Heart left ventricle (tissue), 16 donors: Measurements from ENCODE around the gene MAGI2. TPM values are rescaled to one million over a fixed set of nuclear protein-coding genes. Genes with fewer than 3 reads are reported as not detected.

Source experiments
- ATAC-seq, 4 donors: fragments of 200-7000 bp; cut with Tn5 transposase; one replicate each; pipeline ENCODE4 v1.9.1; 2020 to 2022; ENCODE audit warnings: moderate library complexity in 4 of 4, mild to moderate bottlenecking in 3 of 4, moderate number of reproducible peaks in 1 of 4
- DNase-seq, 5 donors: peaks; one replicate each; pipeline ENCODE4 v3.0.0-alpha.2; 2020
- H3K27ac ChIP-seq, 12 donors: fragments of 200-600 bp; sonication (generic) in 4 of 12; one replicate each; pipeline versions ENCODE4 v1.5.0 to v1.8.0; 2016 to 2022; ENCODE audit warnings: mild to moderate bottlenecking in 2 of 12
- H3K27me3 ChIP-seq, 9 donors: fragments of 200-600 bp; sonication (generic) in 2 of 9; one replicate each; pipeline versions ENCODE4 v1.5.1 to v1.8.0; 2016 to 2022; ENCODE audit warnings: mild to moderate bottlenecking in 3 of 9
- H3K36me3 ChIP-seq, 9 donors: fragments of 200-600 bp; sonication (generic) in 2 of 9; one replicate each; pipeline versions ENCODE4 v1.5.0 to v1.8.0; 2018 to 2022; ENCODE audit warnings: mild to moderate bottlenecking in 2 of 9
- H3K4me1 ChIP-seq, 12 donors: fragments of 200-600 bp; sonication (generic) in 4 of 12; one replicate each; pipeline versions ENCODE4 v1.5.0 to v1.8.0; 2016 to 2022; ENCODE audit warnings: mild to moderate bottlenecking in 3 of 12
- H3K4me3 ChIP-seq, 12 donors: fragments of 200-600 bp; sonication (generic) in 4 of 12; one replicate each; pipeline versions ENCODE4 v1.5.0 to v1.8.0; 2017 to 2022; ENCODE audit warnings: mild to moderate bottlenecking in 9 of 12, moderate library complexity in 4 of 12
- H3K9me3 ChIP-seq, 12 donors: fragments of 200-600 bp; sonication (generic) in 4 of 12; one replicate each; pipeline versions ENCODE4 v1.5.0 to v1.8.0; 2016 to 2022; ENCODE audit warnings: mild to moderate bottlenecking in 1 of 12
- CTCF ChIP-seq, 12 donors: fragments of 200-600 bp; sonication (generic) in 4 of 12; IDR thresholded peaks; one replicate each; pipeline versions ENCODE4 v1.5.0 to v1.8.0; 2018 to 2022; ENCODE audit warnings: antibody characterized with exemption in 12 of 12, mild to moderate bottlenecking in 5 of 12
- POLR2A ChIP-seq, 2 donors: fragments of 450-650 bp; IDR thresholded peaks; one replicate each; pipeline ENCODE4 v1.6.1; 2017; ENCODE audit warnings: antibody characterized with exemption in 2 of 2, mild to moderate bottlenecking in 2 of 2, moderate library complexity in 2 of 2
- WGBS, 4 donors: extraction: QIAGEN DNeasy Blood & Tissue Kit in 2 of 4; methylation state at CpG; one replicate each; pipeline versions ENCODE4 v1.1.5 to v1.1.7; 2013 to 2018; 5-methylcytosine and 5-hydroxymethylcytosine counted together
- intact Hi-C, 10 donors: fragments of 100-400 bp; cut with DNase I; formaldehyde crosslinking; loops; one replicate each; pipeline versions ENCODE4 v1.11.1 to v1.14.2; 2022
- polyA plus RNA-seq, 2 donors: library from polyadenylated mRNA; stranded (reverse); fragments of 200-250 nt; gene quantifications; one replicate each; pipeline ENCODE4 v1.2.3, GENCODE V29; 2013
- total RNA-seq, 9 donors: library from RNA; depleted of rRNA in 2 of 9; stranded (reverse); fragments of >200 nt in 2 of 9; fragmentation: NEBNext Ultra II Directional in 3 of 9; extraction: Animal tissue kit (Norgen Biotek cat#: 25700) in 3 of 9; gene quantifications; one replicate each; pipeline versions ENCODE4 v1.1.0 to v1.2.4, GENCODE V29; 2016 to 2023
- donor health status: ischemic (EF 13 %, LVEDD 7.1; RV severe dilation, severe dysfunction).
- donor health status: healthy with polysubstance abuse.
- donor health status: DM: no; HTN: yes; CAD: no.
- donor health status: DM: no; HTN: no; CAD: no.
- donor health status: ischemic (EF 25% LVEDD 6.9; RV normal size, moderate dysfunction).
- donor health status: ischemic (EF 25% LVEDD 5.7; RV mildly dilated, moderate dysfunction).
- donor health status: healthy.
- donor health status: DM: yes; HTN: yes; CAD: no.
- donor health status: ischemic (EF 35%, LVEDD 5.7; RV mildly dilated, moderate dysfunction).
- donor health status: nonischemic (EF 11% LVEDD 7.7; RV severe dilation, severe dysfunction).
- donor health status: DM: yes; HTN: yes; CAD: no.
- donor health status: PGD.
- donor health status: ischemic (EF 29% LVEDD 5.4; RV normal size, mild dysfunction).
- donor health status: nonischemic (EF 23%, LVEDD 6.1; RV moderate dilation, normal function).

MAGI2 gene
- total and polyA plus RNA-seq, 11 donors, result 1.1 to 6.8 (median 3.8) TPM

GRCh38 chr7:78284945-78285344 is 1168.5 kb downstream of the MAGI2 start:
- 44 to 57% (median 49%) methylated on average over 4 of the region's 4 CpGs for WGBS, 4 donors
- ATAC-seq (no peak), DNase-seq (no peak)
- H3K27ac ChIP-seq, result no peak overlapping the region
- no peaks in the 10 kb centered on the region for H3K27me3 ChIP-seq
- no peak for TF ChIP-seq POLR2A (IDR thresholded peaks at IDR 0.05)
- no peak for TF ChIP-seq CTCF (IDR thresholded peaks at IDR 0.05)
- H3K4me1 ChIP-seq, result peaks cover 0 to 13% (median 0%) of the 10 kb centered on the region in 12 donors
- H3K4me3 ChIP-seq, result no peak overlapping the region
- H3K36me3 ChIP-seq, result no peaks in the 10 kb centered on the region
- no peaks in the 10 kb centered on the region for H3K9me3 ChIP-seq
- intact Hi-C loops, result no loop called here

DNA sequence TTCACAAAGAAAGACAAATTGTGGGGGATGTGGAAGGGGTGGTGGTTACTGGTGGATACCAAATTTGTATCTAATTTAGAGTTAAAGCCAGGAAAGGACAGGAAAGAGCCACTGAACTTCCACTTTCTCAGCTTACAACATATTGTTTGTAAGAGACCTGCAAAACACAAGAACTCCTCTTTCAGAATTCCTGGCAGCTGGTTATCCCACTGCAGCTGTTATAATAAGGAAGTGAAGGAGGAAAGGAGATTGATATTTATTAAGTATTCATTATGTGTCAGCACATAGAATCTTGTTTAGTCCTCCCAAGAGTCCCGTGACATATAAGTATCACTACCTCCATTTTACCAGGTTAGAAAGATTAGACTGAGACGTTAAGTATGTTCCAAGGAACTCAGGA is 1173.2 kb downstream of the MAGI2 start:
- TF ChIP-seq CTCF (IDR thresholded peaks at IDR 0.05), result no peak
- TF ChIP-seq POLR2A (IDR thresholded peaks at IDR 0.05), result no peak
- Histone ChIP-seq H3K36me3 (no peaks in the 10 kb centered on the region), H3K27me3 (no peaks in the 10 kb centered on the region), H3K27ac (no peak overlapping the region), H3K9me3 (no peaks in the 10 kb centered on the region), H3K4me1 (peaks cover 0 to 10% (median 0%) of the 10 kb centered on the region in 12 donors), H3K4me3 (no peak overlapping the region)
- ATAC-seq, result no peak
- intact Hi-C loops, result no loop called here
- WGBS, 4 donors, result 59 to 83% (median 77%) methylated on average over 2 of the region's 2 CpGs
- DNase-seq, result no peak

- TF ChIP-seq CTCF (IDR thresholded peaks at IDR 0.05), result no peak
- TF ChIP-seq POLR2A (IDR thresholded peaks at IDR 0.05), result no peak
- H3K27me3 ChIP-seq, result no peaks in the 10 kb centered on the region
- no peak for DNase-seq
- intact Hi-C loops, result loop anchor here in 1 of 10 donors (10.0 kb wide), 1 partner anchor 65 kb away; no protein-coding TSS in a partner anchor
- no peaks in the 10 kb centered on the region for H3K36me3 ChIP-seq
- WGBS, 4 donors, result 92 to 100% (median 95%) methylated on average over 1 of the region's 1 CpG
- peaks cover 0 to 3% (median 0%) of the 10 kb centered on the region in 12 donors for H3K4me1 ChIP-seq
- ATAC-seq, result no peak
- no peaks in the 10 kb centered on the region for H3K9me3 ChIP-seq
- no peak overlapping the region for H3K4me3 ChIP-seq
- no peak overlapping the region for H3K27ac ChIP-seq
Measured at GRCh38 chr7:78279457-78279856, 1174.0 kb downstream of the MAGI2 start.

DNA sequence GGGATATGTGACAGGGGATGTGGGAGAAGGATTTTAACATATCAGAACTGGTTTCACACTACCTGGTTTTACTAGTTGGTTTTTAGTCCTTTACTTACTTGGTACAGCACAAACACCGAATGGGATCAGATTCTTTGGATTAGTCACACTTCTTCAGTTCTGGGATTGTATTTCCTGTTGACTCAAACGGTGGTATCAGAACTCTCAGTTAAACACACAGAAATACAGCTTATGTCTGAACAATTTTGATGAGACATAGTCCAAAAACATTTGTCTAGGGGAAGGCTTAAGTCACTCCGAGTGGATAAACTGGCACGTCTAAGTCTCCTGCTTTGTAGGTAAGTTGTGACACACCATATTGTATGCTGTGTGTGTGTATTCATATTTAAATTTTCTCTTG is 1174.4 kb downstream of the MAGI2 start:
- 67 to 83% (median 73%) methylated on average over 4 of the region's 4 CpGs for WGBS, 4 donors
- intact Hi-C loops, result loop anchor here in 1 of 10 donors (10.0 kb wide), 1 partner anchor 64 kb away; no protein-coding TSS in a partner anchor
- TF ChIP-seq POLR2A (IDR thresholded peaks at IDR 0.05), result no peak
- TF ChIP-seq CTCF (IDR thresholded peaks at IDR 0.05), result no peak
- ATAC-seq (no peak), DNase-seq (no peak)
- H3K27me3 ChIP-seq, result no peaks in the 10 kb centered on the region
- no peaks in the 10 kb centered on the region for H3K9me3 ChIP-seq
- no peaks in the 10 kb centered on the region for H3K4me1 ChIP-seq
- H3K36me3 ChIP-seq, result no peaks in the 10 kb centered on the region
- H3K4me3 ChIP-seq, result no peak overlapping the region
- H3K27ac ChIP-seq, result no peak overlapping the region
